Measurements from ENCODE around the gene FAM120B.

FAM120B gene

GRCh38 chr6:170267688-170268087 is 38.9 kb upstream of the FAM120B start:
- FAIRE-seq = no peak
- no peak for TF ChIP-seq POLR2A (IDR thresholded peaks at IDR 0.05; ENCODE audit: low read depth, low read length)
- no peak for DNase-seq (ENCODE audit: insufficient read length, low spot score)

GRCh38 chr6:170268216-170269129 is 38.1 kb upstream of the FAM120B start:
- TF ChIP-seq POLR2A (IDR thresholded peaks at IDR 0.05; ENCODE audit: low read depth, low read length) = no peak
- DNase-seq (ENCODE audit: insufficient read length, low spot score) (no peak), FAIRE-seq (no peak)

GRCh38 chr6:170269151-170269845 is 37.3 kb upstream of the FAM120B start:
- no peak for FAIRE-seq
- DNase-seq (ENCODE audit: insufficient read length, low spot score) = no peak
- no peak for TF ChIP-seq POLR2A (IDR thresholded peaks at IDR 0.05; ENCODE audit: low read depth, low read length)

GRCh38 chr6:170269846-170270541 is 36.6 kb upstream of the FAM120B start:
- FAIRE-seq (no peak), DNase-seq (ENCODE audit: insufficient read length, low spot score) (no peak)
- TF ChIP-seq POLR2A (IDR thresholded peaks at IDR 0.05; ENCODE audit: low read depth, low read length) = no peak

- FAIRE-seq = no peak
- DNase-seq (ENCODE audit: insufficient read length, low spot score) = no peak
- TF ChIP-seq POLR2A (IDR thresholded peaks at IDR 0.05; ENCODE audit: low read depth, low read length) = no peak
Measured at GRCh38 chr6:170270984-170271593, 35.5 kb upstream of the FAM120B start.

GRCh38 chr6:170271771-170272314 is 34.7 kb upstream of the FAM120B start:
- DNase-seq (ENCODE audit: insufficient read length, low spot score) (no peak), FAIRE-seq (no peak)
- TF ChIP-seq POLR2A (IDR thresholded peaks at IDR 0.05; ENCODE audit: low read depth, low read length) = no peak

- TF ChIP-seq POLR2A (IDR thresholded peaks at IDR 0.05; ENCODE audit: low read depth, low read length) = no peak
- no peak for DNase-seq (ENCODE audit: insufficient read length, low spot score)
- no peak for FAIRE-seq
Measured at GRCh38 chr6:170272341-170273065, 34.1 kb upstream of the FAM120B start.

GRCh38 chr6:170273191-170273590 is 33.4 kb upstream of the FAM120B start:
- DNase-seq (ENCODE audit: insufficient read length, low spot score) (no peak), FAIRE-seq (no peak)
- no peak for TF ChIP-seq POLR2A (IDR thresholded peaks at IDR 0.05; ENCODE audit: low read depth, low read length)

GRCh38 chr6:170273681-170274080 is 32.9 kb upstream of the FAM120B start:
- FAIRE-seq (no peak), DNase-seq (ENCODE audit: insufficient read length, low spot score) (no peak)
- no peak for TF ChIP-seq POLR2A (IDR thresholded peaks at IDR 0.05; ENCODE audit: low read depth, low read length)

- no peak for FAIRE-seq
- no peak for TF ChIP-seq POLR2A (IDR thresholded peaks at IDR 0.05; ENCODE audit: low read depth, low read length)
- DNase-seq (ENCODE audit: insufficient read length, low spot score) = no peak
Measured at GRCh38 chr6:170274713-170275560, 31.6 kb upstream of the FAM120B start.

- TF ChIP-seq POLR2A (IDR thresholded peaks at IDR 0.05; ENCODE audit: low read depth, low read length) = no peak
- FAIRE-seq (no peak), DNase-seq (ENCODE audit: insufficient read length, low spot score) (no peak)
Measured at GRCh38 chr6:170276369-170277057, 30.0 kb upstream of the FAM120B start.
